ENCODE data around the gene SSPN. TPM values are rescaled to one million over a fixed set of nuclear protein-coding genes. Genes with fewer than 3 reads are reported as not detected.

SSPN gene
- total and polyA plus RNA-seq, 4 experiments from 2014 or later, result 1.0 TPM; not detected in 3

GRCh38 chr12:26280869-26281268 lies 85.5 kb downstream of the SSPN start:
- Mint-ChIP-seq H3K9me3 (peaks cover 0 to 3% (median 0%) of the 10 kb centered on the region in 8 donors), H3K4me3 (no peak overlapping the region), H3K4me1 (peaks cover 0 to 5% (median 0%) of the 10 kb centered on the region in 4 donors), H3K27me3 (peaks cover 0 to 3% of the 10 kb centered on the region in 2 donors), H3K36me3 (no peaks in the 10 kb centered on the region), H3K27ac (no peak overlapping the region)
- CTCF ChIA-PET (ENCODE audit: partially characterized antibody), result interaction anchor here (0.6 kb wide), 1 partner anchor 229 kb away, joined by 3 read pairs; no protein-coding TSS in a partner anchor
- POLR2A ChIA-PET (ENCODE audit: partially characterized antibody), result no interaction called here
- no peaks in the 10 kb centered on the region for H3K27me3 ChIP-seq (ENCODE audit: insufficient read depth, low read length)
- no peaks in the 10 kb centered on the region for H3K4me1 ChIP-seq (ENCODE audit: insufficient read depth, low read length)
- no peak overlapping the region for H3K4me3 ChIP-seq (ENCODE audit: low read length in 2 of 2)
- no peak overlapping the region for H3K27ac ChIP-seq (ENCODE audit: low read depth, low read length)
- intact Hi-C loops (cut with micrococcal nuclease), result no loop called here
- no peaks in the 10 kb centered on the region for H3K36me3 ChIP-seq (ENCODE audit: insufficient read depth, low read length)
- no peaks in the 10 kb centered on the region for H3K9me3 ChIP-seq (ENCODE audit: control insufficient read depth in 1 of 2, low read length in 2 of 2)
- no peak for DNase-seq

DNA sequence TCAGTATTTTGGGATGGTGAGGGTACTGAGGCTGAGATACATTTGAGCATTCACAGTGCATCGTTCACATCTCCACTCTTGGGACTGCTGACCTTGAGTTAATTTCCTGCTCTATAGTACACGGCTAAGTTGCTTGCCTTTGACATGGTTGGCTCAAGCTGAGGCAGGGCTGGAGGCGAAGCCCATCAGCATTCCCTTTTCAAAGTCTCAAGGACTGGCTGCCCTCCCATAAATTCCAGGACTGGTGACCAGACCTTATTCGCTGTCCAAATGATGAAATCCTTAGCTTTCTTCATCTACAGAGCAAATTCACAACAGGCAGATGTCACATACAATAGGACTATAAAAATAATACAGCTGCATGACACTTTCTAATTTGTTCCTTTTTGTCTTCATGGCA lies 85.9 kb downstream of the SSPN start:
- POLR2A ChIA-PET (ENCODE audit: partially characterized antibody), result no interaction called here
- H3K27ac Mint-ChIP-seq, result no peak overlapping the region

GRCh38 chr12:26282339-26282940 lies 87.1 kb downstream of the SSPN start:
- no peak for DNase-seq
- Mint-ChIP-seq H3K36me3 (no peaks in the 10 kb centered on the region), H3K4me3 (no peak overlapping the region), H3K9me3 (peaks cover 0 to 3% (median 0%) of the 10 kb centered on the region in 8 donors), H3K27me3 (peaks cover 0 to 3% of the 10 kb centered on the region in 2 donors), H3K4me1 (peaks cover 0 to 5% (median 0%) of the 10 kb centered on the region in 4 donors), H3K27ac (no peak overlapping the region)
- H3K9me3 ChIP-seq (ENCODE audit: control insufficient read depth in 1 of 2, low read length in 2 of 2), result no peaks in the 10 kb centered on the region
- ChIA-PET POLR2A (ENCODE audit: partially characterized antibody) (no interaction called here), CTCF (ENCODE audit: partially characterized antibody) (no interaction called here)
- no peak overlapping the region for H3K4me3 ChIP-seq (ENCODE audit: low read length in 2 of 2)
- no peaks in the 10 kb centered on the region for H3K4me1 ChIP-seq (ENCODE audit: insufficient read depth, low read length)
- no peaks in the 10 kb centered on the region for H3K36me3 ChIP-seq (ENCODE audit: insufficient read depth, low read length)
- no peak overlapping the region for H3K27ac ChIP-seq (ENCODE audit: low read depth, low read length)
- no peaks in the 10 kb centered on the region for H3K27me3 ChIP-seq (ENCODE audit: insufficient read depth, low read length)
- intact Hi-C loops (cut with micrococcal nuclease), result no loop called here

More for the DNA sequence above, 85.9 kb downstream of the SSPN start:
- H3K4me3 Mint-ChIP-seq, result no peak overlapping the region
- no peak for DNase-seq
- Histone ChIP-seq H3K4me3 (ENCODE audit: low read length in 2 of 2) (no peak overlapping the region), H3K27ac (ENCODE audit: low read depth, low read length) (no peak overlapping the region), H3K36me3 (ENCODE audit: insufficient read depth, low read length) (no peaks in the 10 kb centered on the region), H3K4me1 (ENCODE audit: insufficient read depth, low read length) (no peaks in the 10 kb centered on the region), H3K9me3 (ENCODE audit: control insufficient read depth in 1 of 2, low read length in 2 of 2) (no peaks in the 10 kb centered on the region), H3K27me3 (ENCODE audit: insufficient read depth, low read length) (no peaks in the 10 kb centered on the region)
- H3K36me3 Mint-ChIP-seq, result no peaks in the 10 kb centered on the region
- H3K27me3 Mint-ChIP-seq, result peaks cover 0 to 3% of the 10 kb centered on the region in 2 donors
- H3K9me3 Mint-ChIP-seq, result peaks cover 0 to 3% (median 0%) of the 10 kb centered on the region in 8 donors
- CTCF ChIA-PET (ENCODE audit: partially characterized antibody), result interaction anchor here (0.6 kb wide), 1 partner anchor 229 kb away, joined by 3 read pairs; no protein-coding TSS in a partner anchor
- peaks cover 0 to 5% (median 0%) of the 10 kb centered on the region in 4 donors for H3K4me1 Mint-ChIP-seq
- intact Hi-C loops (cut with micrococcal nuclease), result no loop called here

DNA sequence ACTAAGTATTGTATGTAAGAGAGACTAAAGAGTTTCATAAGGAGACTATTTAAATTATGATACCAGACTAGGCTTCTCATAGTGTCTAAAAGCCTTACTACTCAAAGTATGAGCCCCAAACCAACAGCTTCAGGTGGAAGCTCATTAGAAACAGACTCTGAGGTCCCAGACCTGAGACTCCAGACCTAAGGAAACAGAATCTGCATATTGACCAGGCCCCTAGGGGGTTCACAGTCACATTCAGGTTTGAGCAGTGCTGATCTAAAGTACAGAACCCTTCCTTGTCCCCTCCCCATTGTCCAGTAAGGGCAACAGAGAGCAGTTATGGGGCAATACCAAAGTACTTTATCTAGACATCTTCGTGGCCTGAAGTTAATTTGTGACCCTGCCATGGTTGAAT lies 87.7 kb downstream of the SSPN start:
- no peaks in the 10 kb centered on the region for H3K36me3 ChIP-seq (ENCODE audit: insufficient read depth, low read length)
- no peak overlapping the region for H3K4me3 ChIP-seq (ENCODE audit: low read length in 2 of 2)
- ChIA-PET CTCF (ENCODE audit: partially characterized antibody) (no interaction called here), POLR2A (ENCODE audit: partially characterized antibody) (no interaction called here)
- DNase-seq, result no peak
- no peak overlapping the region for H3K4me3 Mint-ChIP-seq
- intact Hi-C loops (cut with micrococcal nuclease), result no loop called here
- peaks cover 0 to 3% of the 10 kb centered on the region in 2 donors for H3K27me3 Mint-ChIP-seq
- no peaks in the 10 kb centered on the region for H3K36me3 Mint-ChIP-seq
- H3K4me1 ChIP-seq (ENCODE audit: insufficient read depth, low read length), result no peaks in the 10 kb centered on the region
- H3K9me3 ChIP-seq (ENCODE audit: control insufficient read depth in 1 of 2, low read length in 2 of 2), result no peaks in the 10 kb centered on the region
- H3K9me3 Mint-ChIP-seq, result peaks cover 0 to 3% (median 0%) of the 10 kb centered on the region in 8 donors
- no peak overlapping the region for H3K27ac ChIP-seq (ENCODE audit: low read depth, low read length)
- H3K4me1 Mint-ChIP-seq, result peaks cover 0 to 5% (median 0%) of the 10 kb centered on the region in 4 donors
- no peak overlapping the region for H3K27ac Mint-ChIP-seq
- H3K27me3 ChIP-seq (ENCODE audit: insufficient read depth, low read length), result no peaks in the 10 kb centered on the region

DNA sequence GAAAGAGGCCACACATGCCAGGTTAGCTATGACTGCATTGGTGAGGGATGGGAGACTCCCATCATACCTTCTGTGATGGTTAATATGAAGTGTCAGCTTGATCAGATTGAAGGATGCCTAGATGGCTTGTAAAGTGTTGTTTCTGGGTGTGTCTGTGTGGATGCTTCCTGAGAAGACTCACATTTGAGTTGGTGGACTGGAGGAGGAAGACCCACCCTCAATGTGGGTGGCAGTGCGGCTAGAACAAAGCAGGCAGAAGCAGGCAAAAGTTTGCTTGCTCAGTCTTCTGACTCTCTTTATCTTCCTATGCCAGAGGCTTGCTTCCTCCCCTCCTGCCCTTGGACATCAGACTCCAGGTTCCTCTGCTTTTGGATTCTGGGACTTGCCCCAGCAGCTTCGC lies 88.2 kb downstream of the SSPN start:
- intact Hi-C loops (cut with micrococcal nuclease), result no loop called here
- Histone ChIP-seq H3K4me3 (ENCODE audit: low read length in 2 of 2) (no peak overlapping the region), H3K9me3 (ENCODE audit: control insufficient read depth in 1 of 2, low read length in 2 of 2) (no peaks in the 10 kb centered on the region), H3K27ac (ENCODE audit: low read depth, low read length) (no peak overlapping the region), H3K4me1 (ENCODE audit: insufficient read depth, low read length) (no peaks in the 10 kb centered on the region), H3K27me3 (ENCODE audit: insufficient read depth, low read length) (no peaks in the 10 kb centered on the region), H3K36me3 (ENCODE audit: insufficient read depth, low read length) (no peaks in the 10 kb centered on the region)
- DNase-seq, result no peak
- ChIA-PET POLR2A (ENCODE audit: partially characterized antibody) (no interaction called here), CTCF (ENCODE audit: partially characterized antibody) (no interaction called here)
- peak overlapping the region in 1 of 8 donors; percentile 4 for H3K4me3 Mint-ChIP-seq
- H3K27ac Mint-ChIP-seq, result no peak overlapping the region
- H3K4me1 Mint-ChIP-seq, result peaks cover 0 to 5% (median 0%) of the 10 kb centered on the region in 4 donors
- H3K9me3 Mint-ChIP-seq, result peaks cover 0 to 3% (median 0%) of the 10 kb centered on the region in 8 donors
- H3K27me3 Mint-ChIP-seq, result peaks cover 0 to 3% of the 10 kb centered on the region in 2 donors
- no peaks in the 10 kb centered on the region for H3K36me3 Mint-ChIP-seq

GRCh38 chr12:26285401-26285800 lies 90.0 kb downstream of the SSPN start:
- Histone ChIP-seq H3K4me1 (ENCODE audit: insufficient read depth, low read length) (no peaks in the 10 kb centered on the region), H3K36me3 (ENCODE audit: insufficient read depth, low read length) (no peaks in the 10 kb centered on the region), H3K27me3 (ENCODE audit: insufficient read depth, low read length) (no peaks in the 10 kb centered on the region), H3K9me3 (ENCODE audit: control insufficient read depth in 1 of 2, low read length in 2 of 2) (no peaks in the 10 kb centered on the region), H3K4me3 (ENCODE audit: low read length in 2 of 2) (no peak overlapping the region), H3K27ac (ENCODE audit: low read depth, low read length) (no peak overlapping the region)
- H3K9me3 Mint-ChIP-seq, result peaks cover 0 to 3% (median 0%) of the 10 kb centered on the region in 8 donors
- H3K4me1 Mint-ChIP-seq, result peaks cover 0 to 5% (median 0%) of the 10 kb centered on the region in 4 donors
- H3K36me3 Mint-ChIP-seq, result no peaks in the 10 kb centered on the region
- DNase-seq, result no peak
- CTCF ChIA-PET (ENCODE audit: partially characterized antibody), result no interaction called here
- H3K27ac Mint-ChIP-seq, result no peak overlapping the region
- H3K27me3 Mint-ChIP-seq, result no peaks in the 10 kb centered on the region
- H3K4me3 Mint-ChIP-seq, result no peak overlapping the region
- intact Hi-C loops (cut with micrococcal nuclease), result no loop called here
- POLR2A ChIA-PET (ENCODE audit: partially characterized antibody), result no interaction called here

DNA sequence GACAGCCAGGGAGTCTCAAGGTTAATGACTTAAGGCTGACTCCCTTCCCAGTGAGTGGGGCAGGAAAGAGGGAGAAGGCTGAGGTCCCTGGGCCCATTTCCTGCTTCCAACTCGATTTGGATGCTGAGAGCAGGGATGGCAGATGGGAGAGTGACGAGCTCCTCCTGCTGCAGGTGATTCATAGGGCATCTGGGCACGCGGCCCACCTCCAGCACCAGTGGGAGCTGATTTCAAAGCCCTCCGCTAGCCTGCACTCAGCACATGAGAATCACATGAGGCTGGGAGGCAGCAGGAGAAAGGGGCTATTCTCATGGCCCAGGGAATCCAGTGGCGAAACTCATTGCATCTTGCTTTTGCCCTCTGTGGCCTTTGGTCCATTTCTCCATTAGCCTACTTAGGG lies 90.8 kb downstream of the SSPN start:
- DNase-seq, result no peak
- Mint-ChIP-seq H3K27me3 (peaks cover 0 to 2% of the 10 kb centered on the region in 2 donors), H3K4me1 (peaks cover 0 to 5% (median 0%) of the 10 kb centered on the region in 4 donors), H3K36me3 (no peaks in the 10 kb centered on the region), H3K9me3 (peaks cover 0 to 3% (median 0%) of the 10 kb centered on the region in 8 donors), H3K27ac (no peak overlapping the region), H3K4me3 (no peak overlapping the region)
- H3K36me3 ChIP-seq (ENCODE audit: insufficient read depth, low read length), result no peaks in the 10 kb centered on the region
- H3K4me1 ChIP-seq (ENCODE audit: insufficient read depth, low read length), result no peaks in the 10 kb centered on the region
- no peak overlapping the region for H3K4me3 ChIP-seq (ENCODE audit: low read length in 2 of 2)
- intact Hi-C loops (cut with micrococcal nuclease), result no loop called here
- no peak overlapping the region for H3K27ac ChIP-seq (ENCODE audit: low read depth, low read length)
- no peaks in the 10 kb centered on the region for H3K27me3 ChIP-seq (ENCODE audit: insufficient read depth, low read length)
- ChIA-PET POLR2A (ENCODE audit: partially characterized antibody) (no interaction called here), CTCF (ENCODE audit: partially characterized antibody) (no interaction called here)
- no peaks in the 10 kb centered on the region for H3K9me3 ChIP-seq (ENCODE audit: control insufficient read depth in 1 of 2, low read length in 2 of 2)

Measured in CD4-positive, alpha-beta memory T cell (primary cell).